Peyer's patch (tissue), 4 donors: ENCODE measurements around the gene HS2ST1.

ENCODE experiments used
- POLR2A ChIP-seq, 2 donors: fragments of 450-650 bp; IDR thresholded peaks; one replicate each; pipeline ENCODE4 v1.5.1; 2017; ENCODE audit warnings: antibody characterized with exemption in 2 of 2, mild to moderate bottlenecking in 2 of 2, moderate library complexity in 2 of 2
- TF ChIP-seq, protein P1 (sequence below), 6 experiments: fragments of 450-650 bp in 4 of 6; fragments of 200-600 bp in 2 of 6; sonication (generic) in 1 of 6; IDR thresholded peaks; one replicate each; pipeline ENCODE4 v1.5.1; 2017 to 2019; ENCODE audit warnings: antibody characterized with exemption in 6 of 6, mild to moderate bottlenecking in 3 of 6, moderate library complexity in 1 of 6

DNA sequence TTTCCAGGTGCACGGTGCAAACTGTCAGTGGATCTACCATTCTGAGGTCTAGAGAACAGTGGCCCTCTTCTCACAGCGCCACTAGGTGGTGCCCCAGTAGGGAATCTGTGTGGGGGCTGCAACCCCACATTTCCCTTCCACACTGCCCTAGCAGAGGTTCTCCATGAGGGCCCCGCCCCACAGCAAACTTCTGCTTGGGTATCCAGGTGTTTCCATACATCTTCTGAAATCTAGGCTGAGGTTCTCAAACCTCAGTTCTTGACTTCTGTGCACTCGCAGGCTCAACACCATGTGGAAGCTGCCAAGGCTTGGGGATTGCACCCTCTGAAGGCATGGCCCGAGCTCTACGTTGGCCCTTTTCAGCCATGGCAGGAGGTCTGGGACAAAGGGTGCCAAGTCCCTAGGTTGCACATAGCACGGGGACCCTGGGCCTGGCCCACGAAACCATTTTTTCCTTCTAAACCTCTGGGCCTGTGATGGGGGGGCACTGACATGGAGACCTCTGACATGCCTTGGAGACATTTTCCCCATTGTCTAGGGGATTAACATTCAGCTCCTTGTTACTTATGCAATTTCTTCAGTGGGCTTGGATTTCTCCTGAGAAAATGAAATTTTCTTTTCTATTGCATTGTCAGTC, 10.0 kb downstream of the HS2ST1 start:
- TF ChIP-seq, protein P1, sequence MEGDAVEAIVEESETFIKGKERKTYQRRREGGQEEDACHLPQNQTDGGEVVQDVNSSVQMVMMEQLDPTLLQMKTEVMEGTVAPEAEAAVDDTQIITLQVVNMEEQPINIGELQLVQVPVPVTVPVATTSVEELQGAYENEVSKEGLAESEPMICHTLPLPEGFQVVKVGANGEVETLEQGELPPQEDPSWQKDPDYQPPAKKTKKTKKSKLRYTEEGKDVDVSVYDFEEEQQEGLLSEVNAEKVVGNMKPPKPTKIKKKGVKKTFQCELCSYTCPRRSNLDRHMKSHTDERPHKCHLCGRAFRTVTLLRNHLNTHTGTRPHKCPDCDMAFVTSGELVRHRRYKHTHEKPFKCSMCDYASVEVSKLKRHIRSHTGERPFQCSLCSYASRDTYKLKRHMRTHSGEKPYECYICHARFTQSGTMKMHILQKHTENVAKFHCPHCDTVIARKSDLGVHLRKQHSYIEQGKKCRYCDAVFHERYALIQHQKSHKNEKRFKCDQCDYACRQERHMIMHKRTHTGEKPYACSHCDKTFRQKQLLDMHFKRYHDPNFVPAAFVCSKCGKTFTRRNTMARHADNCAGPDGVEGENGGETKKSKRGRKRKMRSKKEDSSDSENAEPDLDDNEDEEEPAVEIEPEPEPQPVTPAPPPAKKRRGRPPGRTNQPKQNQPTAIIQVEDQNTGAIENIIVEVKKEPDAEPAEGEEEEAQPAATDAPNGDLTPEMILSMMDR (IDR thresholded peaks at IDR 0.05) = no peak
- no peak for TF ChIP-seq POLR2A (IDR thresholded peaks at IDR 0.05)
